Activated CD4-positive, alpha-beta T cell treated with anti-CD3 and anti-CD28 coated beads, Interleukin-2, amount 10 ng/mL, durations not matched to agents 24 days and 14 days (primary cell): ENCODE data around the gene COMMD4. TPM values are rescaled to one million over a fixed set of nuclear protein-coding genes. Genes with fewer than 3 reads are reported as not detected.
"Not testable (repeated sequence)": the region's sequence is repeated elsewhere in the genome, so short reads cannot be mapped to it uniquely, and the experiment has no call there.

Experiments
- DNase-seq: peaks from one replicate; pipeline ENCODE4 v3.0.0; 2022
- H3K27ac Mint-ChIP-seq: one replicate; pipeline ENCODE4 v1.8.0; 2022; ENCODE audit warnings: mild to moderate bottlenecking, mixed read lengths
- H3K27me3 Mint-ChIP-seq: one replicate; pipeline ENCODE4 v1.8.0; 2022; ENCODE audit warnings: mixed read lengths
- H3K36me3 Mint-ChIP-seq: one replicate; pipeline ENCODE4 v1.8.0; 2022; ENCODE audit warnings: low read depth, mild to moderate bottlenecking, mixed read lengths
- H3K4me1 Mint-ChIP-seq: one replicate; pipeline ENCODE4 v1.8.0; 2021; ENCODE audit warnings: mixed read lengths
- H3K4me3 Mint-ChIP-seq: one replicate; pipeline ENCODE4 v1.8.0; 2022; ENCODE audit warnings: mild to moderate bottlenecking, moderate library complexity, mixed read lengths
- H3K9me3 Mint-ChIP-seq: one replicate; pipeline ENCODE4 v1.8.0; 2021; ENCODE audit warnings: mixed read lengths
- intact Hi-C: fragments of 100-400 bp; cut with micrococcal nuclease; formaldehyde crosslinking; loops from one replicate; pipeline ENCODE4 v1.15.1; 2023
- total RNA-seq: library from RNA; stranded (reverse); gene quantifications from 2 replicates; pipeline ENCODE4 v1.2.3, GENCODE V29; 2022

COMMD4 gene
- total RNA-seq, 1 donor from 2014 or later, result 86.7 TPM

DNA sequence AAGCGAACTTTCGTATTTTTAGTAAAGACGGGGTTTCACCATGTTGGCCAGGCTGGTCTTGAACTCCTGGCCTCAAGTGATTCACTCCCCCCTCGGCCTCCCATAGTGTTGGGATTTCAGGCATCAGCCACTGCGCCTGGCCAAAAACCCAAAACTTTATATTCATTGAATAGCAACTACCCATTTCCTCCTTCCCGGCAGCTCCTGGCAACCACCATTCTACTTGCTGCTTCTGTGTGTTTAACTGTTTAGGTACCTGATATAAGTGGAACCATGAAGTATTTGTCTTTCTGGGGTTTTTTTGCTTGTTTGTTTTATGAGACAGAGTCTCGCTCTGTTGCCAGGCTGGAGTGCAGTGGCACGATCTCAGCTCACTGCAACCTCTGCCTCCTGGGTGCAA lies 8.1 kb downstream of the COMMD4 start:
- H3K4me3 Mint-ChIP-seq, H3K27ac Mint-ChIP-seq, H3K9me3 Mint-ChIP-seq, intact Hi-C loops, DNase-seq, H3K4me1 Mint-ChIP-seq, H3K36me3 Mint-ChIP-seq: not testable (repeated sequence)
- peaks cover 21% of the 10 kb centered on the region for H3K27me3 Mint-ChIP-seq

DNA sequence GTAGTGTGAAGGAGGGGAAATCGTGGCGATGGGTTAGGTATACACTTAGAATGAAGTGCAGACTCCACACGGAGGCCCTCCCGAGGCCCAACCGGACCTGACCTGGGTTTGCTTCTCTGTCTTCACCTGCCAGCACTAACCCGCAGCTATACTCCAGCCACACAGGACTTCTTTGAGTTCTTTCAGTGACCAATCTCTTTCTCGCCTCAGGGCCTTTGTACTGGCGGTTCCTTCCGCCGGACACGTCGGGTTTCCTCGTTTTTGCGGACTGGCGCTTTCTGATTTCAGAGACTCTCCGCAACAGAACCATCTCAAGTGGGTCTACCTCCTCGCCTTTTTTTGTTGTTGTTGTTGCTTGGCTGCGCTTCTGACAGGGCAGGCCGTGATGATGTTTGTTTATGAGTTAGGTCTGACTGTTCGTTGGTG lies 10.9 kb downstream of the COMMD4 start, which contains the start of gene NEIL1:
Gene NEIL1, plus strand, starts transcription at position 244 of the 426 bp plus-strand sequence. CDS start 1,867 bp downstream, outside the sequence.
- H3K9me3 Mint-ChIP-seq, result peaks cover 8% of the 10 kb centered on the region
- H3K27ac Mint-ChIP-seq, result peak within 1 kb of the TSS; percentile 69
- no peak for DNase-seq
- H3K4me1 Mint-ChIP-seq, result peaks cover 23% of the 10 kb centered on the region
- peaks cover 24% of the 10 kb centered on the region for H3K36me3 Mint-ChIP-seq
- intact Hi-C loops, result no loop called here
- peak within 1 kb of the TSS; percentile 72 for H3K4me3 Mint-ChIP-seq
- peaks cover 21% of the 10 kb centered on the region for H3K27me3 Mint-ChIP-seq

DNA sequence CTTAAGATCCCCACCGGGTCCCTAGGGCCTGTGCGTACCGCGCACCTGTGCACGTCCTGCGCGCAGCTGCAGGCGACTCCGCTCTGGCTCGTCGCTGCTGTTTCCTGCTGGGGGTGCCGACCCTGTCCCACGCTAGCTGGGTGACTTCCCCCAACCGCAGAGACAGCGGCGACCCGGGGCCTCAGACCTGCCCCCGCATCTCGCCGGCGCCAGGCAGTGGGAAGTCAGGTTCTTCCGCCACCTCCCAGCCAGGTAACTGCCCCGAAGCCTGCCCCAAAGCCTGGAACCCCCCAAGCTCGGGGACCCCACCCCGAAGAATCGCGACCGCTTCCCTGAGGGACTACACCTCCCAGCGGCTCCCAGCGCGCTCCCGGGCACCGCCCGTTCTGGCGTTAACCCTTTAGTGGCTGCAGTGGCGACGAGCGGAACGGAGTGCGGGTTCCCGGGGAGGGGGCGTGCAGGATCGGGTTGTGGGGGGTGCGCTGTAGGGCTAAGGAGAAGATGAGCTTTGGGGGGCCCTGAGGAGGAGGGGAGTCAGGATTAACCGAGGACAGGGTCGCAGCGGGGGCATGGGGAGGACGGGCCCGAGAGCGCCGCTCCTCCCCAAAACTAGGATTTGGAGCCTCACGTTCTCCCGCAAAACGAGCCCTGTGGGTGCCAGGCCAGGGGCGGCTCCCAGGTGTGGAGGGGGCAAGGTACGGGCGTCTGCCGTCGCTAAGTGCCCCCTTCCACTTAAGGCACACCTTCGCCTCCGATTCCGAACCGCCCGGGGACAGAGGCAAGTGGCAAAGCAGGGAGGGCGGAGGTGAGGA lies 11.6 kb downstream of the COMMD4 start:
- intact Hi-C loops, result no loop called here
- Mint-ChIP-seq H3K36me3 (peaks cover 24% of the 10 kb centered on the region), H3K4me3 (peak overlapping the region; percentile 72), H3K4me1 (peaks cover 23% of the 10 kb centered on the region), H3K27me3 (peaks cover 21% of the 10 kb centered on the region), H3K27ac (peak overlapping the region; percentile 69), H3K9me3 (peaks cover 8% of the 10 kb centered on the region)
- peak; percentile 81 for DNase-seq

DNA sequence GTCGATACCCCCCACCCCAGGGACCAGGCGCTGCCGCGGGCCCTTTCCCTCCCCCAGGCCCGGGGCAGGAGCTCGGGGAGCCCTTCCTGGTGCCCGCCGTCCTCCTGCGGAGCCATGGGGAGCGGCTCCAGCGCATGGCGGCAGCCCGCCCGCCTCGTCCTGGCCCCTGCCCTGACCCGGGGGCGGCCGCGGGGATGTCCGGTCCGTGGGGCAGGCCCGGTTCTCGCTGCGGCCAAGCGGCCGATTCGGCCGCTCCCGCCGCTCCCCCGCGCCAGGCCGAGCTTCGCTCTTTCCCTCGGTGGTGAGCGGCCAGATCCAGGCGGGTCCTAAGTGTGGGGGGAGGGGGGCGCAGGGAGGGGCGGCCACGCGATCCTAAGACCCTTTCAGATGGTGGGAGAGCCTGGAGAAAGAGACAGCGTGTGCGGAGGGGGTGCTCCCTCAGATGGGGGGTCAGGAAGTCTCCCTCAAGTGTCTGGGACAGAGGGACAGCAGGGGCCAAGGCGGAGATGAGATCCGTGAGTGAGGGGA lies 12.2 kb downstream of the COMMD4 start:
- H3K27ac Mint-ChIP-seq, result no peak overlapping the region
- no peak for DNase-seq
- H3K4me1 Mint-ChIP-seq, result peaks cover 23% of the 10 kb centered on the region
- H3K36me3 Mint-ChIP-seq, result peaks cover 28% of the 10 kb centered on the region
- intact Hi-C loops, result no loop called here
- H3K9me3 Mint-ChIP-seq, result peaks cover 8% of the 10 kb centered on the region
- no peak overlapping the region for H3K4me3 Mint-ChIP-seq
- peaks cover 21% of the 10 kb centered on the region for H3K27me3 Mint-ChIP-seq

DNA sequence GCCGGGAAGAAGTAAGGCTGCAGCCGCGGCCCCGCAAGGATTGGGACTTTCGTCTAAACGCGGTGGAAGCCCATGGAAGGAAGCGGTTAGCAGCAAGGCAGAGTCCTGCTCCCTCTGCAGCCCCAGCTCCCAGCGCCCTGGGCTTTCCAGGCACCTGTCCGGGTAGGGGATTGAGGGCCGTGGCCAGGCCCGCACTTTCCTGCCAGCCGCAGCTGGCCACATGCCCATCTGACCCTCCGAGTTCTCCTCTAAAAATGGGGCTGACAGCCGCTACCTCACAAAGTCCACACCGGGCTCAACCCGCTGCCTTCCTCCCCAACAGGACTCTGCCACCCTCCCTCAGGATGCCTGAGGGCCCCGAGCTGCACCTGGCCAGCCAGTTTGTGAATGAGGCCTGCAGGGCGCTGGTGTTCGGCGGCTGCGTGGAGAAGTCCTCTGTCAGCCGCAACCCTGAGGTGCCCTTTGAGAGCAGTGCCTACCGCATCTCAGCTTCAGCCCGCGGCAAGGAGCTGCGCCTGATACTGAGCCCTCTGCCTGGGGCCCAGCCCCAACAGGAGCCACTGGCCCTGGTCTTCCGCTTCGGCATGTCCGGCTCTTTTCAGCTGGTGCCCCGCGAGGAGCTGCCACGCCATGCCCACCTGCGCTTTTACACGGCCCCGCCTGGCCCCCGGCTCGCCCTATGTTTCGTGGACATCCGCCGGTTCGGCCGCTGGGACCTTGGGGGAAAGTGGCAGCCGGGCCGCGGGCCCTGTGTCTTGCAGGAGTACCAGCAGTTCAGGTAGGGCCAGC lies 12.9 kb downstream of the COMMD4 start:
- intact Hi-C loops, result no loop called here
- Mint-ChIP-seq H3K9me3 (peaks cover 8% of the 10 kb centered on the region), H3K27ac (no peak overlapping the region), H3K27me3 (peaks cover 21% of the 10 kb centered on the region), H3K4me1 (peaks cover 23% of the 10 kb centered on the region), H3K4me3 (peak overlapping the region; percentile 35), H3K36me3 (peaks cover 30% of the 10 kb centered on the region)
- DNase-seq, result no peak

DNA sequence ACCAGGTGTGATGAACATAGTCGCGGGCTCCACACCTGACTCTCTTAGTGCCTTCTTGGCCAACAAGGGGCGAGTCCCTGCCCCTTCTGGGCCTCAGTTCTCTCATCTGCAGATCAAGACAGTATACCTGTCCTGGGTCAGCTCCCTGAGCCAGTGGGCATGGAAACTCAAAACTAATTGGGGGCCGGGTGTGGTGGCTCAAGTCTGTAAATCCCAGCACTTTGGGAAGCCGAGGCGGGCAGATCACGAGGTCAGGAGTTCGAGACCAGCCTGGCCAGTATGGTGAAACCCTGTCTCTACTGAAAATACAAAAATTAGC lies 13.4 kb downstream of the COMMD4 start:
- Mint-ChIP-seq H3K4me1 (peaks cover 23% of the 10 kb centered on the region), H3K27me3 (peaks cover 21% of the 10 kb centered on the region), H3K4me3 (peak overlapping the region; percentile 11), H3K27ac (peak overlapping the region; percentile 87), H3K36me3 (peaks cover 28% of the 10 kb centered on the region)
- DNase-seq, H3K9me3 Mint-ChIP-seq, intact Hi-C loops: not testable (repeated sequence)

DNA sequence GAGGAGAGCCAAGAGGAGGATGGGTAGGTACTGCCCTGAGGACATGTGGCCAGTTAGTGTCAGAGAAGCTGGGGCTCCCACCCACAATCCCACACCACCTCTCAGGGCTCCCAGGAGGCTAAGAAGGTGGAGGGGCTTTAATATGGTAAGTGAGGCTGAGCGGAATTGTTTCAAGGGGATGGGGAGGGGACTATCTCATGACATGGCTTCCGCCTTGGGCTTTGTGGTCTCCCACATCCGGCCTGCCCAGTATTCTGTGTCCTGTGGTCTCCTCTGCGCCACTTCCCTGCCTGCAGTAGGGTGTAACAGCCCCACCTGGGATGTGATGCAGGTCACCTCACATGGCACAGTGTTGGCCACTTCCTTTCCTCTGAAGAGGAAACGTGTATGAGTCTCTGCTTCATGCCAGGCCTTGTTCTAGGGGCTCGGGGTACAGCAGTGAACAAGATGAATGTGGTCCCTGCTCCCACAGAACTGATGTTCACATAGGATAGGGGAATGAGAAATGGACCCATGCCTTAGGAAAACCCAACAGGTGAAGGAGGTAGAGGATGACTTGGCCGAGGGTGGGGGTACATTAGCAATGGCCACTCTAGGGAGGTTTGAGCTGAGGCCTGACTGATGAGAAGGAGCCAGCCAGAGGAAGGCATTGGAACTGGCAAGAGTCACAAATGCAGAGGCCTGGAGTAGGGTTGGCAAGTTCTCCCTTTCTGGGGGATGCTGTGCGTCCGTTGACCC lies 14.2 kb downstream of the COMMD4 start:
- H3K4me3 Mint-ChIP-seq, result peak overlapping the region; percentile 11
- intact Hi-C loops, result no loop called here
- H3K27ac Mint-ChIP-seq, result peak overlapping the region; percentile 87
- H3K27me3 Mint-ChIP-seq, result peaks cover 21% of the 10 kb centered on the region
- peaks cover 23% of the 10 kb centered on the region for H3K4me1 Mint-ChIP-seq
- H3K9me3 Mint-ChIP-seq, result peaks cover 8% of the 10 kb centered on the region
- peaks cover 28% of the 10 kb centered on the region for H3K36me3 Mint-ChIP-seq
- DNase-seq, result peak; percentile 94

DNA sequence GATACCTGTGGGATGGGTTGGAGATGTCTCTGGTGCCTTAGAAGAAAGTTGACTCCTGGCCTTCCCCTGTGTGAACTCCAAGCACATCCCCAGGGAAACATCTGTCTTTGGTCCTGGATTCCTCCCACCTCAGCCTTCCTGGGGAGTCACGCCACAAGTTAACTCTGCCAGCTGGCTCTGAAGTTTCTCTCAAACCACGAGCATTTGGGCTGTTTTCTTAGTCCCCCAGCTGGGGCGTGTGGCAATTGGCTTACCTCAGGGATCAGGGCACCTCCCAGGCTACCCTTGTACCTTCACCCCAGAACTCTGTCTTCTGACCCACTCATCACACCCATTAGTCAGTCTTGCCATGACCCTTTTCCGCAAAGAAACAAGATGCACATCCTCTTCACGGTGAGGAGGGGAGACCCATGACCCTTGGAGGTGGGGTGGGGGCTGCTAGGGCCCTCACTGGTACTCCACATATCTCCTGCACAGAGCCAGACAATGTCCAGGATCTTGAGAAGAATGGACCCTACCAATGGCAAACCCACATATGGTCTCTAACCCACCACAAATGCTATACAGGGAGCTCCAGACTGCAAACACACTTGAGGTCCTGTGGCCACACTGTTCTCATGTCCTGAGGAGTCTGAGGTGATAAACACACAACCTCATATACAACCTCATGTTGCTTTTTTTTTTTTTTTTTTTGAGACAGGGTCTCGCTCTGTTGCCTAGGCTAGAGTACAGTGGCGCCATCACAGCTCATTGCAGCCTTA lies 14.9 kb downstream of the COMMD4 start:
- Mint-ChIP-seq H3K4me3 (no peak overlapping the region), H3K27ac (peak overlapping the region; percentile 87), H3K9me3 (peaks cover 8% of the 10 kb centered on the region), H3K4me1 (peaks cover 23% of the 10 kb centered on the region), H3K36me3 (peaks cover 28% of the 10 kb centered on the region), H3K27me3 (peaks cover 14% of the 10 kb centered on the region)
- no peak for DNase-seq
- intact Hi-C loops, result no loop called here

DNA sequence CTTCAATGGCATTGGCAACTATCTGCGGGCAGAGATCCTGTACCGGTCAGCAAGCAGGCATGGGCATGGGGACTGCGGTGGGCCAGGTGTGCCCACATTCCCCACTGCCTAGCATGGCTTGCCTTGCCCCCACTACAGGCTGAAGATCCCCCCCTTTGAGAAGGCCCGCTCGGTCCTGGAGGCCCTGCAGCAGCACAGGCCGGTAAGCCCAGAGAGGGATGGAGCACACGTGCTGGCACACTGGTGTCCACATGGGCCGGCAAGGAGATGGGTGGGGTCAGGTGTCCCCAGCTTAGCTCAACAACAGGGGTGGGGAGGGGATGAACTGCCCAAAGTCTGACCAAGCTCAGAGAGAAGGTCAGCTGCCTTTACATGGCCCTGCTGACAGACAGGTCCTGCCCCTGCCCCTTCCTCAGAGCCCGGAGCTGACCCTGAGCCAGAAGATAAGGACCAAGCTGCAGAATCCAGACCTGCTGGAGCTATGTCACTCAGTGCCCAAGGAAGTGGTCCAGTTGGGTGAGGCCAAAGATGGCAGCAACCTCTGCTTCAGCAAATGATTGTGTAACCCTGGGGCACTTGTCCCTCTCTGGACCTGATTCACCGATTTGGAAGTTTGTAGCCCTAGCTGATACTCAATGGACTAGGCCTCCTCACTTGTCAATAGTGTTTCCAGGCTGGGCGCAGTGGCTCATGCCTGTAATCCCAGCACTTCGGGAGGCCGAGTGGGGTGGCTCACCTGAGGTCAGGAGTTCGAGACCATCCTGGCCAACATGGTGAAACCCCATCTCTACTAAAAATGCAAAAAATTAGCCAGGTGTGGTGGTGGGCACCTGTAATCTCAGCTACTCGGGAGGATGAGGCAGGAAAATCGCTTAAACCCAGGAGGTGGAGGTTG lies 16.6 kb downstream of the COMMD4 start:
- peaks cover 1% of the 10 kb centered on the region for H3K27me3 Mint-ChIP-seq
- no peak overlapping the region for H3K4me3 Mint-ChIP-seq
- H3K9me3 Mint-ChIP-seq, result peaks cover 8% of the 10 kb centered on the region
- DNase-seq, result no peak
- intact Hi-C loops, result no loop called here
- H3K36me3 Mint-ChIP-seq, result peaks cover 30% of the 10 kb centered on the region
- H3K27ac Mint-ChIP-seq, result no peak overlapping the region
- peaks cover 16% of the 10 kb centered on the region for H3K4me1 Mint-ChIP-seq

DNA sequence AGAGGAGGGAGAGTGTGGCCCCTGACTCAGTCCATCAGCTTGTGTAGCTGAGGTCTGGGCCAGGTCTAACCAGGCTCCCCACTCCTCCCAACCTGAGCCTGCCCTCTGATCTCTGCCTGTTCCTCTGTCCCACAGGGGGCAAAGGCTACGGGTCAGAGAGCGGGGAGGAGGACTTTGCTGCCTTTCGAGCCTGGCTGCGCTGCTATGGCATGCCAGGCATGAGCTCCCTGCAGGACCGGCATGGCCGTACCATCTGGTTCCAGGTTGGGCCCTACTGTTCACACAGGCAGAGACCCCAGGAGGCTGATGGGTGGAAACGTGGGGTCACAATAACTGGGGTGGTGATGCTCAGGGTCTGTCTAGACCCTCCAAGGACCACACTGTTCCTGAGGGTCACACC lies 17.7 kb downstream of the COMMD4 start:
- intact Hi-C loops, result no loop called here
- Mint-ChIP-seq H3K36me3 (peaks cover 33% of the 10 kb centered on the region), H3K27me3 (no peaks in the 10 kb centered on the region), H3K27ac (no peak overlapping the region), H3K4me3 (no peak overlapping the region), H3K9me3 (peaks cover 8% of the 10 kb centered on the region), H3K4me1 (peaks cover 15% of the 10 kb centered on the region)
- DNase-seq, result no peak

DNA sequence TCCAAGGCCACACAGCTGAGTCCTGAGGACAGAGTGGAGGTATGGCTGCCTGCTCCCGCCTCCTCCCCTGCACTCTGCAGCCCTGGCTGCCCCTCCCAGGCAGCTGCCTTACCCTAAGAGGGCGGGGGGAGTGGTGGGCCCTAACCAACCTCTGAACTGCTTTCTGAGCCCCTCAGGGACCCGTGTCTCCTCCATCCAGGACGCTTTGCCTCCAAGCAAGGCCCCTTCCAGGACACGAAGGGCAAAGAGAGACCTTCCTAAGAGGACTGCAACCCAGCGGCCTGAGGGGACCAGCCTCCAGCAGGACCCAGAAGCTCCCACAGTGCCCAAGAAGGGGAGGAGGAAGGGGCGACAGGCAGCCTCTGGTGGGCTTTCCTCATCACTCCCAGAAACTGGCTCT lies 18.6 kb downstream of the COMMD4 start:
- H3K9me3 Mint-ChIP-seq, result peaks cover 8% of the 10 kb centered on the region
- no peak overlapping the region for H3K4me3 Mint-ChIP-seq
- peaks cover 34% of the 10 kb centered on the region for H3K36me3 Mint-ChIP-seq
- no peak for DNase-seq
- intact Hi-C loops, result no loop called here
- H3K27ac Mint-ChIP-seq, result no peak overlapping the region
- H3K27me3 Mint-ChIP-seq, result no peaks in the 10 kb centered on the region
- peaks cover 15% of the 10 kb centered on the region for H3K4me1 Mint-ChIP-seq

DNA sequence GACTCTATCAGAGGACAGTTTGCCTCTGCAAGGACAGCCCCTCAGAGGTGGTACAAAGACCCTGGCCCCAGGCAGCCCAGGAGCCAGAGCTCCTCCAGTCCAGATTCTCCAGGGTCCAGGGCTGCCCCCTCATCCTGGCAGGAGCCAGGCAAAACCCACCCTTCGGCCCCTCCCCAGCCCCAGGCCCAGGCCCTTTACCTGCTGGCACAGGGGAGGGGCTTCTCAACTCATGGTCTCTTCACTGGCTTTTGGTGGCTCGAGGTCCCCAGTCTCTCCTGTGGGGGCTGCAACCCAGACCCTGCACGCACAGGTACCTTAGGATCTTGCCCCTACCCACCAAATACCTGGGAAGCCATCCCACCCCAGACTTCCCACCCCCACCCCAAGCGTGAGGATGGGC lies 19.5 kb downstream of the COMMD4 start:
- H3K9me3 Mint-ChIP-seq, result peaks cover under 1% of the 10 kb centered on the region
- H3K27me3 Mint-ChIP-seq, result no peaks in the 10 kb centered on the region
- H3K27ac Mint-ChIP-seq, result no peak overlapping the region
- H3K4me1 Mint-ChIP-seq, result peaks cover 6% of the 10 kb centered on the region
- peaks cover 28% of the 10 kb centered on the region for H3K36me3 Mint-ChIP-seq
- no peak overlapping the region for H3K4me3 Mint-ChIP-seq
- DNase-seq, result no peak
- intact Hi-C loops, result no loop called here
